ENCODE results near the gene RANBP10. TPM values are rescaled to one million over a fixed set of nuclear protein-coding genes. Genes with fewer than 3 reads are reported as not detected.

The RANBP10 gene
- total and polyA plus RNA-seq, 2 experiments from 2014 or later: 9.0 to 13.6 TPM

DNA sequence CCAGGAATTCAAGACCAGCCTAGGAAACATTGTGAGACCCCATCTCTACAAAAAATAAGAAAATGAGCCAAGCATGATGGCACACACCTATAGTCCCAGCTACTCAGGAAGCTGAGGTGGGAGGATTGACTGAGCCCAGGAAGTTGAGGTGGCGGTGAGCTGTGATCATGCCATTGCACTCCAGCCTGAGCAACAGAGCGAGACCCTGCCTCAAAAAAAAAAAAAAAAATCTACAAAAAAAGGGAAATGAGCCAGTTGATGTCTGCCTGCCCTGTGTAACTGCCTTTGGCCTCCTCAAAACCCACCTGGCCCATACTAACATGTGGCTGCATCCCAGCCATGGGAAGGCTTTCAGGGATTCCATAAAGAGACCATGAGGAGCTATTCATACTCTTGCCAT is 4.5 kb downstream of the RANBP10 start:
- Mint-ChIP-seq H3K4me1 (peaks cover 9% of the 10 kb centered on the region), H3K4me3 (no peak overlapping the region), H3K27ac (no peak overlapping the region), H3K9me3 (no peaks in the 10 kb centered on the region; the same call in 2 of the 3 replicates), H3K27me3 (ENCODE audit: insufficient read depth, low read depth, poor library complexity) (no peaks in the 10 kb centered on the region), H3K36me3 (ENCODE audit: low read depth) (peaks cover 44% of the 10 kb centered on the region)
- H3K79me2 ChIP-seq (replicated peaks; ENCODE audit: insufficient read depth): peaks cover 58% of the 10 kb centered on the region
- TF ChIP-seq STAT1 (IDR thresholded peaks at IDR 0.05; ENCODE audit: unreplicated experiment) (no peak), ZNF114 (CRISPR knock-in tag; IDR thresholded peaks at IDR 0.05) (no peak), CREB1 (CRISPR knock-in tag; IDR thresholded peaks at IDR 0.05; ENCODE audit: low read depth) (no peak), ZNF462 (CRISPR knock-in tag; IDR thresholded peaks at IDR 0.05) (no peak), POLR2AphosphoS5 (IDR thresholded peaks at IDR 0.05; ENCODE audit: low read depth) (no peak), ZNF331 (CRISPR knock-in tag; IDR thresholded peaks at IDR 0.05; ENCODE audit: low read depth) (no peak), NANOG (IDR thresholded peaks at IDR 0.05; ENCODE audit: borderline replicate concordance) (no peak), ETS1 (IDR thresholded peaks at IDR 0.05) (no peak), EZH2phosphoT487 (IDR thresholded peaks at IDR 0.05; ENCODE audit: unreplicated experiment) (no peak), EZH2 (IDR thresholded peaks at IDR 0.05; ENCODE audit: low read depth, unreplicated experiment) (no peak), JUNB (IDR thresholded peaks at IDR 0.05; ENCODE audit: unreplicated experiment) (no peak)
- TF ChIP-seq, protein P1, sequence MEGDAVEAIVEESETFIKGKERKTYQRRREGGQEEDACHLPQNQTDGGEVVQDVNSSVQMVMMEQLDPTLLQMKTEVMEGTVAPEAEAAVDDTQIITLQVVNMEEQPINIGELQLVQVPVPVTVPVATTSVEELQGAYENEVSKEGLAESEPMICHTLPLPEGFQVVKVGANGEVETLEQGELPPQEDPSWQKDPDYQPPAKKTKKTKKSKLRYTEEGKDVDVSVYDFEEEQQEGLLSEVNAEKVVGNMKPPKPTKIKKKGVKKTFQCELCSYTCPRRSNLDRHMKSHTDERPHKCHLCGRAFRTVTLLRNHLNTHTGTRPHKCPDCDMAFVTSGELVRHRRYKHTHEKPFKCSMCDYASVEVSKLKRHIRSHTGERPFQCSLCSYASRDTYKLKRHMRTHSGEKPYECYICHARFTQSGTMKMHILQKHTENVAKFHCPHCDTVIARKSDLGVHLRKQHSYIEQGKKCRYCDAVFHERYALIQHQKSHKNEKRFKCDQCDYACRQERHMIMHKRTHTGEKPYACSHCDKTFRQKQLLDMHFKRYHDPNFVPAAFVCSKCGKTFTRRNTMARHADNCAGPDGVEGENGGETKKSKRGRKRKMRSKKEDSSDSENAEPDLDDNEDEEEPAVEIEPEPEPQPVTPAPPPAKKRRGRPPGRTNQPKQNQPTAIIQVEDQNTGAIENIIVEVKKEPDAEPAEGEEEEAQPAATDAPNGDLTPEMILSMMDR (conservative IDR thresholded peaks at IDR 0.05; ENCODE audit: low read depth in 2 of 2): no peak
- TF ChIP-seq, protein P2, sequence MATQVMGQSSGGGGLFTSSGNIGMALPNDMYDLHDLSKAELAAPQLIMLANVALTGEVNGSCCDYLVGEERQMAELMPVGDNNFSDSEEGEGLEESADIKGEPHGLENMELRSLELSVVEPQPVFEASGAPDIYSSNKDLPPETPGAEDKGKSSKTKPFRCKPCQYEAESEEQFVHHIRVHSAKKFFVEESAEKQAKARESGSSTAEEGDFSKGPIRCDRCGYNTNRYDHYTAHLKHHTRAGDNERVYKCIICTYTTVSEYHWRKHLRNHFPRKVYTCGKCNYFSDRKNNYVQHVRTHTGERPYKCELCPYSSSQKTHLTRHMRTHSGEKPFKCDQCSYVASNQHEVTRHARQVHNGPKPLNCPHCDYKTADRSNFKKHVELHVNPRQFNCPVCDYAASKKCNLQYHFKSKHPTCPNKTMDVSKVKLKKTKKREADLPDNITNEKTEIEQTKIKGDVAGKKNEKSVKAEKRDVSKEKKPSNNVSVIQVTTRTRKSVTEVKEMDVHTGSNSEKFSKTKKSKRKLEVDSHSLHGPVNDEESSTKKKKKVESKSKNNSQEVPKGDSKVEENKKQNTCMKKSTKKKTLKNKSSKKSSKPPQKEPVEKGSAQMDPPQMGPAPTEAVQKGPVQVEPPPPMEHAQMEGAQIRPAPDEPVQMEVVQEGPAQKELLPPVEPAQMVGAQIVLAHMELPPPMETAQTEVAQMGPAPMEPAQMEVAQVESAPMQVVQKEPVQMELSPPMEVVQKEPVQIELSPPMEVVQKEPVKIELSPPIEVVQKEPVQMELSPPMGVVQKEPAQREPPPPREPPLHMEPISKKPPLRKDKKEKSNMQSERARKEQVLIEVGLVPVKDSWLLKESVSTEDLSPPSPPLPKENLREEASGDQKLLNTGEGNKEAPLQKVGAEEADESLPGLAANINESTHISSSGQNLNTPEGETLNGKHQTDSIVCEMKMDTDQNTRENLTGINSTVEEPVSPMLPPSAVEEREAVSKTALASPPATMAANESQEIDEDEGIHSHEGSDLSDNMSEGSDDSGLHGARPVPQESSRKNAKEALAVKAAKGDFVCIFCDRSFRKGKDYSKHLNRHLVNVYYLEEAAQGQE (IDR thresholded peaks at IDR 0.05; ENCODE audit: unreplicated experiment): no peak
- H3K36me3 ChIP-seq (ENCODE audit: insufficient read depth): peaks cover 7% of the 10 kb centered on the region; the same call in 1 of the 2 replicates
- no peak overlapping the region for H3K27ac ChIP-seq (ENCODE audit: low read depth)
- H3K9me2 ChIP-seq (ENCODE audit: insufficient read depth): no peaks in the 10 kb centered on the region
- peaks cover 8% of the 10 kb centered on the region for H3K4me1 ChIP-seq (ENCODE audit: insufficient read depth)
- H3K4me3 ChIP-seq: no peak overlapping the region
- no peak for DNase-seq (ENCODE audit: low spot score)
- no peaks in the 10 kb centered on the region for H3F3A ChIP-seq (replicated peaks; ENCODE audit: low read depth)
- H2AFZ ChIP-seq: no peak overlapping the region
- no peak overlapping the region for H3K4me2 ChIP-seq
- ATAC-seq: no peak
- no peaks in the 10 kb centered on the region for H3K27me3 ChIP-seq (ENCODE audit: insufficient read depth)
- peaks cover 20% of the 10 kb centered on the region; the same call in 1 of the 2 replicates for H4K20me1 ChIP-seq (replicated peaks; ENCODE audit: insufficient read depth)
